SIG-M5 (cell line): ENCODE results near the gene SSU72.

Experiments
- DNase-seq: peaks from one replicate; lab custom pipeline; 2025; lab: John Stamatoyannopoulos, UW

Gene SSU72

DNA sequence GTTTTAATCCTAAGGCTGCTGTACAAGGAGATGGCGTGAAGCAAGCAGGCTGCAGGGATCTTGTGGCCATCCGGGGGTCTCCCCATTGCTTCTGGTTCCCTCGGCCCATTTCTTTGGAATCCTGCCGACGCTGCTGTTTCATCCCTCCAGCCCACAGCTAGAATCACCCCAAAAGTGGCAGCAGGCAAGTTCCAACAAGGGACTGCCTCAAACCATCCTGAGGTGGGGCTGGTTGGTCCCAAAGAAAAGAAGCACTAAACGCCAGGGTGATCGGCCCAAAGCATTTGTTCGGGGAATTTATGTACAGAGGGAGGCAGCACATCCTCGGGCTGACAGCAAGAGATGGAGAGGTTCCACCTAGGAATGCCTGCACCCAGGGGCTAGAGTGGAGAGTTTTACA is 36.1 kb upstream of the SSU72 start:
- DNase-seq = no peak

DNA sequence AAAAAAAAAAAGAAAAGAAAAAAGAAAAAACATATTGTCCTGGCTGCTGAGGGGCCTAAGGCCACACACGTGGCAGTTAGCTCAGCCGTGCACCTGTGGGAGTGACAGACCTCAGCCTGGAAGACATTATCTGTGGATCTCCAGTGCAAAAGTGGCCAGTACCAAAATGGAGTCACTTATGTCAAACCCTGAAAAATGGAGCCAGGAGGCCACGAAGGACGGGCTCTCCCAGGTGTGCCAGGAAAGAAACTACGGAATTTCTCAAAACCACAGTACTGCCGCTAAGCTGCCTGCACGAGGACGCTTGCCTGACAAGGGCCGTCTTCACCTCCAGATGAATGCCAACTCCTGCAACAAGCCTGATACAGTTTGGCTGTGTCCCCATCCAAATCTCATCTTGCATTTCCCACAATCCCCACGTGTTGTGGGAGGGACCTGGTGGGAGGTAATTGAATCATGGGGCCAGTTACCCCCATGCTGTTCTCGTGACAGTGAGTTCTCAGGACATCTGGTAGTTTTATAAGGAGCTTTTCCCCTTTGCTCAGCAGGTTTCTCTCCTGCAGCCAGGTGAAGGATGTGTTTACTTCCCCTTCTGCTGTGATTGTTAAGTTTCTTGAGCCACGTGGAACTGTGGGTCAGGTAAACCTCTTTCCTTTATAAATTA is 35.3 kb upstream of the SSU72 start:
- no peak for DNase-seq

DNA sequence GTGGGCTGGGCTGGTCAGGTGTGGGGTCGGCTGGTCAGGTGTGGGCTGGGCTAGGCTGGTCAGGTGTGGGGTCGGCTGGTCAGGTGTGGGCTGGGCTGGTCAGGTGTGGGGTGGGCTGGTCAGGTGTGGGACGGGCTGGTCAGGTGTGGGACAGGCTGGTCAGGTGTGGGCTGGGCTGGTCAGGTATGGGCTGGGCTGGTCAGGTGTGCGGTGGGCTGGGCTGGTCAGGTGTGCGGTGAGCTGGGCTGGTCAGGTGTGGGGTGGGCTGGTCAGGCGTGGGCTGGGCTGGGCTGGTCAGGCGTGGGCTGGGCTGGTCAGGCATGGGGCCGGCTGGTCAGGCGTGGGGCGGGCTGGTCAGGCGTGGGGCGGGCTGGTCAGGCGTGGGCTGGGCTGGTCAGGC is 31.6 kb upstream of the SSU72 start:
- no peak for DNase-seq

DNA sequence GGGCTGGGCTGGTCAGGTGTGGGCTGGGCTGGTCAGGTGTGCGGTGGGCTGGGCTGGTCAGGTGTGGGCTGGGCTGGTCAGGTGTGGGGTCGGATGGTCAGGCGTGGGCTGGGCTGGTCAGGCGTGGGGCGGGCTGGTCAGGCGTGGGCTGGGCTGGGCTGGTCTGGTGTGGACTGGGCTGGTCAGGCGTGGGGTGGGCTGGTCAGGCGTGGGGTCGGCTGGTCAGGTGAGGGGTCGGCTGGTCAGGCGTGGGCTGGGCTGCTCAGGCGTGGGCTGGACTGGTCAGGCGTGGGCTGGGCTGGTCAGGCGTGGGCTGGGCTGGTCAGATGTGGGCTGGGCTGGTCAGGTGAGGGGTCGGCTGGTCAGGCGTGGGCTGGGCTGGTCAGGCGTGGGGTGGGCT is 31.1 kb upstream of the SSU72 start:
- DNase-seq = no peak

DNA sequence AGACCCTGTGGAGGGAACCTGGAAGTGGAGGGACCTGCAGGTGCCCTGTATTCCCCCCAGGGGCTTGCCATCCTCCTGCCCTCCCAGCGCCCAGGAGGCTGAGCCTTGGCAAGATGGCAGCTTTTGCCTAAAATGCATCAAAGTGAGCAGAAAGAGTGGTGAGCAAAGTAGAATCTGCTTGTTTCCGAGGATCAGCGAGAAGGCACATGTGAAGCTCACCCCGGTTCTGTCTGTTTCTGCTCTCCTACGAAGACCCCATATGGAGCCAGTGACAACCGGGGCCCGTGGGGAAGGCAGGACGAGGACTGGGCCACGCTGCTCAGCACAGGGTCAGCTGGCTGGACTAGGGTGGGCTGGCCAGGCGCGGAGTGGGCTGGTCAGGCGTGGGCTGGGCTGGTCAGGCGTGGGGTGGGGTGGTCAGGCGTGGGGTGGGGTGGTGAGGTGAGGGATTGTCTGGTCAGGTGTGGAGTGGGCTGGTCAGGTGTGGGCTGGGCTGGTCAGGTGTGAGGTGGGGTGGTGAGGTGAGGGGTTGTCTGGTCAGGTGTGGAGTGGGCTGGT is 30.4 kb upstream of the SSU72 start:
- DNase-seq = no peak

DNA sequence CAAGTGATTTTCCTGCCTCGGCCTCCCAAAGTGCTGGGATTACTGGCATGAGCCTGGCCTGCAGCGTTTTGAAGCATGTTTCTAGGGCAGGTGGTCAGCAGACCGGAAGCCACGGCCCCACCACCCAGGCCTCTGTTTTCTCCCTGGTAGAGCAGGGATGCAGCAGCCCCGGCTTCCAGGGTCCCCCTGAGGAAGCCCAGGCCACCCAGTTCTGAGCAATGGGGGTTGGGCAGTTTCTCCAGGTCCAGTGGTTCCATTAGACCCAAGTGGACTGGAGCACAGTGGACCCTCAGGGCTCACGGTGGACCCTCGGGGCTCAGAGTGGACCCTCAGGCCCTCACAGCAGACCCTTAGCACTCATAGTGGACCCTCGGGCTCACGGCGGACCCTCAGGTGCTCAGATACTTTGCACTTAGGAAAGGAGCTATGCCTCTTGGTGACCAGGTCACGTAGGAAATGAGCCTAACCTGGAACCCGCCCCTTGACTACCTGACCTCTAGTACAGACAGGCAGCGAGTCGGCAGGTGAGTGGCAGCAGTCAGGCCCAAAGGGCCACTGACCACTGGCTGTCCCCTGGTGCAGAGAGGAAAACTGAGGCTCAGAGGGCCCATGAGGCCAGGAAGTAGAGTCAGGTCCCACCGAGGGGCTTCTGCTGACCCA is 29.8 kb upstream of the SSU72 start:
- DNase-seq = no peak

DNA sequence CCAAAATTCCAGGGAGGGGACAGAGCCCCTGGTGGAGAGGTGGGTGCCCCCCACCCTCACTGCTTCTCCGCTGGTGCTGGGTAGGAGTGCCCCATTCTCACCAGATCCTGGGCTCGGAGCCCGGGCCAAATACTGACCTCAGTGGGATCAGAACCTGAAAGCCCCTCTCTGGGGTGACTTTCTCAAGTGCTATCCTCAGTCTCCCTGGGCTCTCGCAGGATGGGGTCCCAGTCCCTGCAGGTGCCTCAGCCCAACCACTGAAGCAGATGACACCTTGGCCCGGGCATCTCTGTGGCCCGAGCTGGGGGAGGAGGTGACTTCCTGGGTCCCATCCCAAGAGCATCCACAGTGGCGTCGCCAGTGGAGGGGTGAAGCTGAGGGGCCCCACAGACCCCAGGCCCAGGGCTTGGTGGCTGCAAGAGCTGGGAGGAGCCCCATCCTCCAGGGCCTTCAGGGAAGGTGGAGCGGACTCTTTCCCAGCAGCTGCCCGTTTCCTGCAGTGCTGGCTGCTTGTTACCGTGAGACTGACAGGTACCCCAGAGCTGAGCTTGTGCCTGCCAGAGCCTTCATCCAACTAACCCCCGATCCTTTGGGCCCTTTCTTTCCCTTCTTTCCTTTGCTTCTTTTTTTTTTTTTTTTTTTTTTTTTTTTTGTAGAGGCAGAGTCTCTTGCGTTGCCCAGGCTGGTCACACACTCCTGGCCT is 29.2 kb upstream of the SSU72 start:
- DNase-seq = no peak

DNA sequence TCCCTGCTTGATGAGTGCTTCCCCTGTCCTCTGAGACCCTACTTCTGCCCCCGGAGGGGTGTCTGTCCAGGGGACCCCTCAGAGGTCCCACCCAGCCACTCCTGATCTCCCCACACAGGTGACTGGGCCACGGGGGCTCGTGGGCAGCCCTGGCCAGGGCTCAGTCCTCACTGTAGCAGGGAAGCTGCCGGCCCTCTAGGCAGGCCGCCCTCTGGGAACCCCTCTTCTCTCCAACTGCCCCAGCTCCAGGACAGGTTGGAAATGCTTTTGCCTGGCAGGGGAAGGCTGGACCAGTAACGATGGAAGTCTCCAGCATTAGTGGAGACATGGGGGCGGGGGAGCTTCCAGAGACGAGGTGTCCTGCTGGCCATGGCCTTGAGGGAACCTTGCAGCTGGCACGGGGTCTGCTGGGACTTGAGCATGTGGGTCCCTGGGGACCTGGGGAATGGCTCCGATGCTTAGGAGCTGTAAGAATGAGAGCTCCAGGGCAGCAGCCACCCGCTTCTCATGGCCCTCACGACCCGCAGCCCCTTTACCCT is 28.4 kb upstream of the SSU72 start:
- no peak for DNase-seq

DNA sequence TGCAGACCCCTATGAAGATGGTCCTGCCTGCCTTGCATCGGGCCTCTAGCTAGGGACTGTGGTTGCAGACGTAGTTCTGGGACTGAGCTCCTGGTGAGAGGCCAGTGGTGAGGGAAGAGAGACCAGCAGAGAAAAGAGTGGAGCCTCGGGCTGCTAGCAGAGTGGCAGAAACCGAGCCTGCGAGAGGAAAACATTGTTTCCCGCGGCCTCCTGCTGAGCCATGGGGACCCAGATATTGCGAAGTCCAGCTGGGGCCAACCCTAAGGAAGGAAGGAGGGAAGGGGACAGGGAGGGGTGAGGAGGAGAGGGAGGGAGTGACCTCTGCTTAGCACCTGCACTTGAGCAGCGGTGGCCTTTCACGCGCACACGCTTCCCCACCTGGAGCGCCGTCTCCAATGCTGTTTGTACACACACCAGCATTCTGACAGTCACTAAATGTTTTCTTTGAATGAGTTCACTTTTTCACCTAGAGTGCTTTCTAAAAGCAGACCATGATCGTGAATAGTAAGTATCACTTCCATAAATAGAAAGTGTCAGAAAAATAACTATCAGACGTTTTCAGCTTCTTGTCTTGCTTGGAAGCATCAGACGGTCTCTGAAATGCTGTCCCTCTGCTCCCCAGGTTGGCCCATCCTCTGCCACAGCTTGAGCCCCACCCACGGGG is 27.8 kb upstream of the SSU72 start:
- no peak for DNase-seq

DNA sequence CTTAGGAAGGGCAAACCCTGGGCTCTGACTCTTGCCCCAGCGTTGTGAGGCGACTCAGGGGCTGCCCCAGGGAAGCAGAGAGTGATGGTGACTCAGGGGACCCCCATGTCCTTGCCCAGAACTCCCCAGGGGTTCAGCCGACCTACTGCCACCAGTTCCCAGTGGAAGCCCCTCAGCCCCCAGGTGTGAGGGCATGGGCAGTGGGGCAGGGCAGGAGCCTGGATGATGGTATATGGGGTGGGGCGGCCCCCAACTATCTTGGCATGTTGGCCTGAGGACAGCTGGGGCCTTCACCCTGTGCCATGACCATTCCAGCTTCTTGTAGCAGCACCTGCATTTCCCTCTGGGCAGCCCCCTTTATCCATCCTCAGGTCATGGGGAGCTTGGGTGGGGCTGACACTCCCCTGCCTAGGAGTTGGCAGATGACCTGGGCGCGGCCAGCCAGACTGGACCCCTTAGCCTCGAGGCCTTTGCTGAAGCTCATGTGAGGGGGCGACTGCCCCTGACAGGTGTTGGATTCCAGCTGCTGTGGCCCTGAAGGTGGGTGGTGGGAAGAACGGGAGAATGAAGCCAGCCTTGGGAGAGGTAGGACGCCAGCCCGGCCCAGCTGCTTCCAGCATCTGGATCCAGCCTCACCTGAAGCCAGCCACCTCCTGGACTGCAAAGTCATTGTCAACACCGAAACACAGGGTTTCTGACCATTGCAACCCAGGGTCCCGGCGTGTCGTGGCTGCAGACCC is 27.1 kb upstream of the SSU72 start:
- DNase-seq = no peak

DNA sequence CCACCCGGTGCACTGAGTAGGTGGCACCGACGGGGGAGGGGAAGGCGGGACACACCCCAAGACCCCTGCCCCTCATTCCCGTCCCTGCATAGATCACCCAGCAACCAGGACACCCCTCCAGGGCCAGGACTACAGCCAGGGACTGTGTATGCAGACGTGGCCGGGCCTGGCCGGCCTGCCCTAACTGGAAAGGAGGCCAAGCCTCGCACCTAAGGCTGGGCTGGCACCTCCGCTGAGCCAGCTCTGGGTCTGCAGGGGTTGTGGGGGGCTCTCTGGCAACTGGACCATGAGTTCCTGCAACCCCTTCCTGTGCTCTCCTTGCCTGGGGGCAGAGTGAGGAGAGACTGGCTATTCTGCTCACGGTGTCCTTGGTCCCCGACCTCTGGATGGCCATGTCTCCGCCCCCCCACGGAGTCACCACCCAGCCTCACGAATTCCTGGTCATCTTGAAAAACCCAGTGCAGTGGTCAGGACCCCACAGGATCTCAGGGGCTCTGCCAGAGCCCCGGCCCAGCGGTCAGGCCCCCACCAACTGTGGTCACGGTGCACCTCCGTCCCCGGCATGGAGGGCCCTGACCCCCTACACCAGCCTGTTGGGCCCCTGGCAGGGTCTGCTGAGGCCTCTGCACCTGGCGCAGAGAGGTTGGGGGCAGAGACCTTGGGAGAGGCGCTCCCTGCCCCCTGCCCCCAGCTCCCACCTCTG is 26.3 kb upstream of the SSU72 start:
- DNase-seq = no peak

DNA sequence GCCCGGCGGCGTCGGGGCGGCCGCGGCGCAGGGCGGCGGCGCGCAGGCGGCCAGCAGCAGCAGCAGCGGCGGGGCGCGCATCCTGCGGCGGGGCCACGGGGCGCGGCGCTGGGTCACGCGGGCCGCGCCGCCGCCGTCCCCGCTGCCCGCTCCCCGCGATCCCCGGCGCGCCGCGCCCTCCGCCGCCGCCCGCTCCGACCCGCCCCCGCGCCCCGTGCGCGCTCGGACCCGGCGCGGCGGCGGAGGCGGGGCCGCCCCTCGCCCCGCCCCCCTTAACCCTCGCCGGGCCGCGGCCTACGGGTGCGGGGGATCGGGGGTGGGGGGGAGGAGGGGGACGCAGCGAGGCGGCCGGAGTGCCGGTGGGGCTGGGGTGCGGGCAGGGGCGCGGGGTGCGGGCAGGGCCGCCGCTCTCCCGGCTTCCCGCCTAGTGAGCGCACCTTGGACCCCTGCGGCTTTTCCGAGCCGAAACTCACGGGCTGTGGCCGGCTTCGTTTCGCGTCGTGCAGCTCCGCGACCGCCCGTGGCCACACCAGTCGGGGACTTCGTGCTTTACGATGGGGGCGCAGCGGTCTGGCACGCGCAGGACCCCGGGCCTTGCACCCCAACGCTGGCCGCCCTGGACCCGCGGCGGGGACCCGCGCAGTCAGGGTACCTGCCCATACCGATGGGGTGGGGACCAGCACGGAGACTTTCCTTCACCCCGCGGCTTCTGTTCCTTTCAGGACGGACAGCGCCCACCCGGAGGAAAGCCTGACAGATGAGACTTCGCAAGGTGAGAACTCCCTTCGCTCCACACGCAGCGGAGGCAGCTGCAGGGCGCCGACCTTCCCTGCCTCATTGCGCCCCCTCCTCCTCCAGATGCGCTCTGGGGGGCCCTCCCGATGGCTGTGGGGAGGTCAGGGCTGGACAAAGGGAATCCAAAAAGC is 25.5 kb upstream of the SSU72 start, which contains the start of gene FNDC10:
Gene FNDC10 (minus strand): TSS at position 201 of the 926 bp plus-strand sequence. CDS start 120 bp downstream, at position 81.
- no peak for DNase-seq

DNA sequence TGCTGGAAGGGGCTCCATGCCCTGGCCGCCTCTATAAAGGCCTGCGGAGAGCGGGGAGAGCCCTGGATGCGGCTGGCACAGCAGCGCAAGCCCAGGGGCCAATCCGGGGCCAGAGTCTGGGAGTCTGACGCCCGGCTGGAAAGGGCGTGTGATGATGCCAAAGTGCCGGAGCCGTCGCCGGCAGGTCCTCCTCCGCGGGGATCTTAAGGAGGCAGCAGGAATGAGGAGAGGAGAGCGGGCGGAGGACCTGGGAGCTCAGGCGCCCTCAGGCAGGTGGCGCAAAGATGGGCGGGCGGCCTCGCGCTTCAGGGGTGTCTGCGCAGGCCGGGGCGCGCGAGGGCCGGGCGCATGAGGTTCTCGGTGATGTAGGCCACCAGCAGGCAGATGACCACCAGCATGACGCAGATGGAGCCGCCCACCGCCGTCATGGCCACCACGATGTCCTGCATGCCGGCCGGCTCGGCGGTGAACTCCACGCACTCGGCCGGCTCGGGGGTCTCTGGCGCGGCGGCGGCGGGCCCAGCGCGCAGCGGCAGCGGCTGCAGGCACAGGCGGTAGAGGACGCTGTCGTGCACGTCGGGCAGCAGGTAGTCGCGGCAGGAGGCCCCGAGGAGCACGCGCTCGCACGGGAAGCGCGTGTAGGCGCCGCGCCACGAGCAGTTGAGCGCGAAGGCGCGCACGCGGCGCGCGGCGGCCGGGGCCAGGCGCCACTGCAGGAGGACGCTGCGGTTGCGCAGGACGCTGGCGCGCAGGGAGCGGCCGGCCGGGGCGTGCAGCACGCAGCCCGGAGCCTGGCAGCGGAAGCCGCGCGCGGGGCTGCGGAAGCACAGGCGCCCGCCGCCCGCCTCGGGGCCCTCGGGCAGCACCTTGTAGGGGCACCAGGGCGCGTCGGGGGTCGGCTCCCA is 24.6 kb upstream of the SSU72 start:
- no peak for DNase-seq

DNA sequence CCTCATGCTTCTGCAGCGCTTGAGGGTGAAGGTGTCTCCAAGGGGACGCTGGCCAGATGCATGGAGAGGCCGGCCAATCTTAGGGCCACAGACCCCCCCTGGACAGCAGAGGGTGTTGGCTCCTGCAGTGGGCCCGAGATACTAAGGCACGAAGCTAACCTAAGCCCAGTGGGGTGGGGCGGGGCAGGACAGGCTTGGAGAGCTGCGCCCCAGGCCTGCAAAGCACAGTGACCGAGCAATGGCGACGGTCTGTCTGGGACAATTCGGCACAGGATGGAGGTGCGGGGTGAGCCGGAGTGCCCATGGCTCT is 24.0 kb upstream of the SSU72 start:
- no peak for DNase-seq

DNA sequence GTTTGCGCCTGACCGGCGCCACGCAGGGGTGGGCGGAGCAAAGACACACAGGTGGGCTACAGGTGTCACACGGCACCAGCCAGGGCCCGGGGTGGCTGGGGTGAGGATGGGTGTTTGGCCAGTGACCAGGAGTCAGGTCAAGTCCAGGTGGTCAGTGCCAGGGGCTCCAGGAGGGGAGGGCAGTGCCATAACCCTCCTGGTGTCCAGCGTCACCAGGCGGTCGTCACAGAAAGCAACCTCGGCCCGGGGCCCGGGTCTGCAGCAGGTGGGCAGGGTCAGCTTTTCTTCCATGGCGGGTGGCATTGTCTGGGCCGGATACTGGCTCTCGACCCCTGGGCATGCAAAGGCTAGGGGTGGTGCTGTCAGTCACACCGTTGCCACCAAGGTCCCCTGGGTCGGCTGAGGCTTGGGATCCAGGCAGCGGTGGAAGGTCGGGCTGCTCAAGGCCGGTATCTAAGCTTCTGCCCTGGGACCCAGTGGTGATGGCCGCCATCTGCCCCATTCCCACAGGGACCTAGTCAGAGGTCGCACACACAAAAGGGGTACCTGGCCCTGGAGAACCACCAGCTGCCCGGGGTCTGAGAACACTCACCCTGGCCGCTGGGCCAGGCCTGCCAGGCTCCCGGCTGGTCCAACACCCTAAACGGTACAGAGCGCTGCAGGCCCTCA is 23.5 kb upstream of the SSU72 start:
- no peak for DNase-seq

DNA sequence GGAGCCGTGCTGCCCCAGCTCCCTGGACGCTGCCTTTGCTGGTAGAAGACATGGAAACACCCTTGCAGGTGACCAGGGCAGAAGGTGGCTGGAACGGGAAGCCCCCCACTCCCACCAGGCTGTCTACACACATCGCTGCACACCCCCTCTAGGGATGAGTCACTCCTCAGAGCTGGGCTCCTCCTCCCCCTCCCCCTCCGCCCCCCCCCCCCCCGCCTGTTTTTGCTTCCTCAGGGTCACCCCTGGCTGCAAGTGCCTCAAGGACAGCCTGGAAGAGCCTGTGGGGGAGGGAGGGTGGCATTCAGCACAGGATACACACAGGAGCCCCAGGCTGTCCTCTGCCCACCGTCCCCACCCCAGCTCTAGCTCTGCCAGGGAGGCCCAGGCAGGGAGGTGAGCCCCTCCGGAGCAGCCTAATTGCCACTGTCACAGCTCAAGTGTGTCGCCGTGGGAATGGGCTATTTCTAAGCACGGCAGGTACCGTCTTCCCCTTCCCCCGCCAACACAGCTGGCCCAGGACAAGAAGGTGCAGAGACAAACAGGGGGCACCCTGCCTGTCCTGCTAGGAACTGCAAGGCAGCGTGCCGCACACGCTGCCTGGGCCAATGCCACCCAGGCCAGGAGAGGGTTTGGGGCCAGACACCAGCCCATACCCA is 22.7 kb upstream of the SSU72 start:
- no peak for DNase-seq

DNA sequence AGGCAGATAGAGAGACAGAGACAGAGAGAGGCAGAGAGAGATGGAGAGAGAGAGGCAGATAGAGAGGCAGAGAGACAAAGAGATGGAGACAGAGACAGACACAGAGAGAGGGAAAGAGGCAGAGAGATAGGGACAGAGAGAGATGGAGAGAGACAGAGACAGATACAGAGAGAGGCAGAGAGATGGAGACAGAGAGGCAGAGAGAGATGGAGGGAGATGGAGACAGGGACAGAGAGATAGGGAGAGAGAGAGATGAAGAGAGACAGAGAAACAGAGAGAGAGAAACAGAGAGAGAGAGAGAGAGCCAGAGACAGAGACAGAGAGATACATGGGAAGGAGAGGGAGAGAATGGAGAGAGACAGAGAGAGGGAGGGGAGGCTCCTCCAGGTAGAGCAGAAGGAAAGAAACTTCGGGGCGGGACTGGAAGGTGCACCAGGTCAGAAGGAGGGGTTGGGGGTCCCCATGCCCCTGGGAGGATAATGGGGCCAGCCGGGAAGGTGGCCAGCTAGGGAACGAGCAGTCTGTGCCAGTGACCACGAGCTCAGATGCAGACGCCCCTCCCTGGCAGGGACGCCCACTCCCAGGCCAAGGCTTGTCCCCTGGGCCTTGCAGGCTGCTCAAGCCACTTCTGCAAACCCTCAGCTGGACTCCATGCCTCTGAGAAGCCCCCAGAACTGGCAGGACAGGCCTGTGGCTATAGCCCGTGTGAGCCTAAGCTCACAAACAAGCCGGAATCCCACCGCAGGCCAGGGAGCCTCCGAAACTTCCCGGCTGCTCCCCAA is 22.0 kb upstream of the SSU72 start:
- DNase-seq = no peak
